ENCODE measurements around the gene SF3A1.

The SF3A1 gene

GRCh38 chr22:30375312-30375849 is 18.7 kb upstream of the SF3A1 start:
- H2AFZ ChIP-seq = no peak overlapping the region
- no peaks in the 10 kb centered on the region for H3K79me2 ChIP-seq
- H3K9me3 ChIP-seq (ENCODE audit: control insufficient read depth, low read length) = no peaks in the 10 kb centered on the region
- H3K4me1 ChIP-seq = no peaks in the 10 kb centered on the region
- no peak overlapping the region for H3K9ac ChIP-seq
- no peak for TF ChIP-seq CTCF (IDR thresholded peaks at IDR 0.05)
- H3K27me3 ChIP-seq (ENCODE audit: control insufficient read depth, insufficient read depth, low read length) = no peaks in the 10 kb centered on the region
- no peak overlapping the region for H3K27ac ChIP-seq
- no peak overlapping the region for H3K4me3 ChIP-seq (ENCODE audit: low read depth, low read length)
- no peaks in the 10 kb centered on the region for H3K36me3 ChIP-seq (ENCODE audit: control insufficient read depth, insufficient read depth, low read length)
- no peak overlapping the region for H3K4me2 ChIP-seq (ENCODE audit: low read length)

- H3K9me3 ChIP-seq (ENCODE audit: control insufficient read depth, low read length) = no peaks in the 10 kb centered on the region
- H3K36me3 ChIP-seq (ENCODE audit: control insufficient read depth, insufficient read depth, low read length) = no peaks in the 10 kb centered on the region
- H3K4me1 ChIP-seq = no peaks in the 10 kb centered on the region
- H3K27ac ChIP-seq = no peak overlapping the region
- H3K4me2 ChIP-seq (ENCODE audit: low read length) = no peak overlapping the region
- H3K4me3 ChIP-seq (ENCODE audit: low read depth, low read length) = no peak overlapping the region
- no peak overlapping the region for H2AFZ ChIP-seq
- H3K27me3 ChIP-seq (ENCODE audit: control insufficient read depth, insufficient read depth, low read length) = no peaks in the 10 kb centered on the region
- TF ChIP-seq CTCF (IDR thresholded peaks at IDR 0.05) = no peak
- no peak overlapping the region for H3K9ac ChIP-seq
- no peaks in the 10 kb centered on the region for H3K79me2 ChIP-seq
Observed at GRCh38 chr22:30373331-30374325, 16.9 kb upstream of the SF3A1 start.

- Histone ChIP-seq H3K9ac (no peak overlapping the region), H3K9me3 (ENCODE audit: control insufficient read depth, low read length) (no peaks in the 10 kb centered on the region), H3K4me3 (ENCODE audit: low read depth, low read length) (no peak overlapping the region), H3K79me2 (no peaks in the 10 kb centered on the region), H2AFZ (no peak overlapping the region), H3K4me1 (no peaks in the 10 kb centered on the region), H3K36me3 (ENCODE audit: control insufficient read depth, insufficient read depth, low read length) (no peaks in the 10 kb centered on the region), H3K27me3 (ENCODE audit: control insufficient read depth, insufficient read depth, low read length) (no peaks in the 10 kb centered on the region), H3K27ac (no peak overlapping the region), H3K4me2 (ENCODE audit: low read length) (no peak overlapping the region)
- TF ChIP-seq CTCF (IDR thresholded peaks at IDR 0.05) = no peak
Observed at GRCh38 chr22:30372915-30373314, 16.2 kb upstream of the SF3A1 start.

- H3K4me2 ChIP-seq (ENCODE audit: low read length) = no peak overlapping the region
- no peaks in the 10 kb centered on the region for H3K36me3 ChIP-seq (ENCODE audit: control insufficient read depth, insufficient read depth, low read length)
- H3K27ac ChIP-seq = no peak overlapping the region
- no peaks in the 10 kb centered on the region for H3K4me1 ChIP-seq
- H3K4me3 ChIP-seq (ENCODE audit: low read depth, low read length) = no peak overlapping the region
- H3K9me3 ChIP-seq (ENCODE audit: control insufficient read depth, low read length) = no peaks in the 10 kb centered on the region
- H3K9ac ChIP-seq = no peak overlapping the region
- H3K27me3 ChIP-seq (ENCODE audit: control insufficient read depth, insufficient read depth, low read length) = no peaks in the 10 kb centered on the region
- no peaks in the 10 kb centered on the region for H3K79me2 ChIP-seq
- no peak overlapping the region for H2AFZ ChIP-seq
- no peak for TF ChIP-seq CTCF (IDR thresholded peaks at IDR 0.05)
Observed at GRCh38 chr22:30371981-30372380, 15.3 kb upstream of the SF3A1 start.
